Superior temporal gyrus (tissue), 1 donor: ENCODE data around the gene ZNRF2.
A peak's percentile ranks its signal among the peaks of the same experiment; 100 is the strongest.

Source experiments
- DNase-seq: peaks from one replicate; pipeline ENCODE4 v3.0.0-alpha.2; 2016; ENCODE audit errors: extremely low spot score

ZNRF2 gene

GRCh38 chr7:30321089-30321881, 36.9 kb downstream of the ZNRF2 start:
- DNase-seq = no peak

- no peak for DNase-seq
Measured at GRCh38 chr7:30321882-30322192, 37.4 kb downstream of the ZNRF2 start.

DNA sequence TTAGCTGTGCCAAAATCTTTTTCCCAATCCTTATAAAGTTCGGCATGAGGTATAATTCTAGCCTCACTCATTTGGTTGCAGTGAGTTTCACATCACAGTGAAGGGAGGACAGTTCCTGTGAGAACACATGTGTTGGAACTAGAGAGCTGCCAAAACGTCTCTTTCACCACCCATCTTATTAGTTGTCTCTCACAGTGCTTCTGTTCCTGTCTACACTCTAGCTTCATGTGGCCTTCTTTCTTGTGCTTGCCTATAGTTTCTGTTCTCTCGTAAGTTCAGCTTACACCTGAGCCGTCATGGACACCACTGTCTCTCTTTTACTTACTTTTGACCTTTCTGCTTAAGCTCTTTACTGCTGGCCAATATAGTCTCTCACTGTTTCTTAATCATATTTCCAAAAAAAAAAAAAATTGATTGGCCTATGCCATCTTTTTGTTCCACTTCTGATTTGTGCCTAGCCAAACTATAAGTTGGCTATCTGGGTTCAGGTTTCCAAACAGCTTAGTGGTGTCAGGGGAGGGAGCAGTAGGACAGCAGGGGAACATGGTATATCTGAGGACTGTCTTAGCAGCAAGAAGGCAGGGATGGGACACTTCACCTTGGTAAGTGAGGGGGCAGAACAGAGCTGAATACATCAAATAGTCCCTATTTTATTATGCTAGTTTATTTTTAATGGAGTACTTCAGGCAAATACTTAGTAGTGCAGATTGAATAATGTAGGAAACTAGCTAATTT, 38.0 kb downstream of the ZNRF2 start:
- peak; percentile 53 for DNase-seq

DNA sequence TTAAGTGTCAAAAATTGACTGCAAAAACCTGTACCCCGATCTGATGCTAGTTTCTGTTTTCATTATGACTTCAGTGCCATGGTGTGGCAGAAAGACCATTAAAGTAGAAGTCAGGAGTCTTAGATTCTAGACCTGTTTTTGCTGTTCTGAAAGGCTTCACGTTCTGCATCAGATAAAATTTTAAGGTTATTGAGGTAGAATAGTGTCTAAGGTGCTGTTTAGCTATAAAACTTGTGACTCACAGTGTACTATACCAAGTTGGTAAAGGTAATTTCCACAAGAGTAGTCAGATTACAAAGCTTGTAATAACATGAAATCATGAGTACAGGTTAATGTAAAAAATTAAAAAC, 38.6 kb downstream of the ZNRF2 start:
- no peak for DNase-seq

GRCh38 chr7:30327813-30328212, 43.4 kb downstream of the ZNRF2 start:
- no peak for DNase-seq

DNA sequence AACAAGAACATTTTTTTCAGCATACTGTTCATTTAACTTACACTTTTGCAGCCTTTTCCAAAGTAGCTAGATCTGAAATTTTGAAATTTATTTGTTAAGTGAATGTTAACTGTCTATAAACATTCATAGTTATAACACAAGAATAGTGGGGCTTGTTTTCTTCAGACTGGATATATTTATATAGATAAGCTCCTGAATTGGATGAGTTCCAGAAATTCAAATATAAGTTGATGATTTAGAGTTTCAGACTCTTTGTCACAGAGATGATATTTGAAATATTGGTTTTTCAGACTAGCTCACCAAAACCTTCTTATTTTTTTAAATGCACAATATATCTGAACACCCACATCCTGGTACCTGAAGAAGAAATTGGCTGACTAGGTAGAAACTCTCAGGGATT, 44.0 kb downstream of the ZNRF2 start:
- DNase-seq = no peak

GRCh38 chr7:30329716-30330115, 45.3 kb downstream of the ZNRF2 start:
- DNase-seq = no peak

DNA sequence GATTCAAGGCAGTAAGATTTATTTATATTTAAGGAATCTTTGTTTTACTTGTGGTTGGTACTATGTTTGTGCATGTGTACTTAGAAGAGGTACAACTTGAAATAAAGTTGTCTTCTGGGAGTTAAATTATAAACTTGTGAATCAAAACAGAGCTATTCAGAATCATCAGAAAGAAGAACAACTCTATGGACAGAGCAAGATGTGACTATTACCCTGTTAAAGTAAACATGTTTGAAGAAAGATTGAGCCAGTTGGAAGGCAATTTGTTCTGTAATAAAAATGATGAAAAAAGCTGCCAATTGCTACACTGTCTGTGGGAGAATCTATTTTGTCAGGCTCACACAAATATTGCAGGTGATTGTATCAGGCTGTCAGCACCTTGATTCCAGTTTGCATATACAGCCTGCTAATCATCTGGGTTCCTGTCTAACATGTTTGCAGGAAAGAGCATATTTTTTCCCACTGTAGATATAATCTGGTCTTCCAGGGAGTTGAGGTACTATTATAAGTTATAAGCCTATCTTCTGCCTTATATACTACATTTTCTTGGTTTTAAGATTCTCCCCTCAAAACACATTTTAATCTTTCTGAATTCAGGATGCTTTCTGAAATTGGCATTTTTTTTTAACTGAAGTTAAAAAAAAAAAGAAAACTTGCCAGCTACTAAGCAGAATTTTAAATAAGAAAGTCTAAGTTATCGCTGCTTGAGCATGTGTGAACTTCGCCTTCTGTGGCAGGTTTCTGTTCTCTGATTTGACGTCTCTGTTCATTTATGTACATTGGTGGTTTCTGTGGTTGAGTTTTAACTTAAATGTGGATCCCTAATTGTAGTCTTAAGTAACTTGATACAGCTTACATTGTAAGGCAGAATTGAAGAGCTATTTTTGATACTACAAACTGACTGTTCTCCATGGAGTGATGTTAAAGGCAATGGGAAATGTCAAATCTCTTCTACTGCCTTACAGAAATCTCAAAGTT, 46.0 kb downstream of the ZNRF2 start:
- no peak for DNase-seq

- DNase-seq = no peak
Measured at GRCh38 chr7:30331338-30331737, 46.9 kb downstream of the ZNRF2 start.

DNA sequence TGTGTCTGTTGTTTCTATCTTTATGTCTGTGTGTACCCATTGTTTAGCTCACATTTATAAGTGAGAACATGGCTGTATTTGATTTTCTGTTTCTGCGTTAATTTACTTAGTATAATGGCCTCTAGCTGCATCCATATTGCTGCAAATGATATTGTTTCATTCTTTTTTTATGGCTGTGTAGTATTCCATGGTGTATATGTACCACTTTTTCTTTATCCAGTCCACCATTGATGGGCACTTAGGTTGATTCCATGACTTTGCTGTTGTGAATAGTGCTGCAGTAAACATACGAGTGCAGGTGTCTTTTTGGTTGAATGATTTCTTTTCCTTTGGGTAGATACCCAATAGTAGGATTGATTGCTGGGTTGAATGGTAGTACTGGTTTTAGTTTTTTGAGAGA, 48.2 kb downstream of the ZNRF2 start:
- no peak for DNase-seq

- DNase-seq = no peak
Measured at GRCh38 chr7:30335763-30336487, 51.5 kb downstream of the ZNRF2 start.

DNA sequence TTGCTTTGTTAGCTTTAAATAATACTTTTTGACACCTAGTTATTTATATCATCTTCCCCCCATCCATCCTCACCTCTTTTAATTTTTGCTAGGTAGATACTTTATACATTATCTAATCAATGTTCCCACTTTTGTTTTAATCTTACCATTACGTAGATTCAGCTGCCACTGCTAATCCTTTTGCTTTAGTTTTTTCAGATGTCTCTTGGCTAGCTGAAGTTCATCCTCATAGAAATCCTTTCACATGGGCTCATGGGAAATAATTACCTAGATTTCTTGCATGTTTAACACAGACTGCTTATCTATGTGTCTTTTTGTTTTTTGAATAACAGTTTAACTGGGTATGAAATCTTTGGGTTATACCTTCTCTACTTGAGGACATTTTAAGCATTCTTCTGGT, 60.1 kb downstream of the ZNRF2 start:
- DNase-seq = no peak

DNA sequence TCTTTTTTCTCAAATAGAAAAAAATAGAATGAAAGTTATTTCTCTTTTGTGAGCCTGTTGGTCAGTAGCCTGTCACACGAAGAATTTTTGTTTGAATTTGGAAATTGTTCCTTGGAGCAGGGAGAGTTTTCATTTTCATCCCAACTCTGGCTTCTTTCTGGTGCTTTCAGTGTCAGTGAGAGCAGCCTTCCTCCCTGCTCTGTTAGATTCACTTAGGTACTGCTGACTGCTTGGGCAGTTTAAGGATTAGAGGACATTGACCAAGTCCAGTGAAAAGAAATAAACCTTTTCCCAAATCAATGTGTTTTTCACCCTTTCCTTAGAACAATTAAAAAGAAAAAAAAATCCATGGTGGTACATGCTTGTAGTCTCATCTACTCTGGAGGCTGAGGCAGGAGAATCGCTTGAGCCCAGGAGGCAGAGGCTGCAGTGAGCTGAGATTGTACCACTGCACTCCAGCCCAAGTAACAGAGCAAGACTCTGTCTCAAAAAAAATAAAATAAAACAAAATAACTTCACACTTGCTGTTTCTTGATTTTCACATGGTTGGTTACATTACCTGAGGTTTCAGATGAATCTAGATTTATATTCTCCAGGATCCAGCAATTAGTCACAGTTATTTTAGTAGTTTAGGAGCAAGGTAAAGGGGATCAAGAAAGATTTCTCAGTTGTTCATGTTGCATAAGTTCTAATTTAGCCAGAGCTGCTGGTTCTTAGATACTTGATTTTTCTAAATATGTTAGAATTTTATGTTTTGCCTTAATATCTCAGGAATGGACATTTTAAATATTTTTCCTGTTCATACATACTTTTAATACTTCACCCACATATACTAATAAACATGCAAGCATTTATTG, 63.1 kb downstream of the ZNRF2 start:
- no peak for DNase-seq

DNA sequence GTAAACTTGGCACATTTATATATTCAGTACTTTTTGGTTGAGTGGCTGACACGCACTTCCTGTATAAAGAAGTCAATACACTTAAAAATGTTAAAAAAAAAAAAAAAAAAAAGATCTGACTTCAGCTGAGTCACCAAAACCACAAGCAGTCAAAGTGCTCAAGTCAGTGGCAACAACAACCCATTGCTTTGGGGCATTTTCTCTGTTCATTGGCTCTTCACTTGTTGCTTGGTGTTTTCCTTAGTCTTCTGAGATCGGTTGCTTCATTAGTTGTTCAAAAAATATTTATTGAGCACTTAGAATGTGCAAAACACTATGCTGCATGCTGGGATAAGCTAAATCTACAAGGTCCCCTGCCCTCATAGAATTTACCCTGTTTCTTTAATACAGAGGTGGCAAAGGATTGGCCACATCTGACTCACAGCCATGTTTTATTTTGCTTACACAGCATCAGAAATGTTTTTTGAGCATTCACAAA, 63.7 kb downstream of the ZNRF2 start:
- no peak for DNase-seq

- DNase-seq = no peak
Measured at GRCh38 chr7:30349170-30349569, 64.8 kb downstream of the ZNRF2 start.

DNA sequence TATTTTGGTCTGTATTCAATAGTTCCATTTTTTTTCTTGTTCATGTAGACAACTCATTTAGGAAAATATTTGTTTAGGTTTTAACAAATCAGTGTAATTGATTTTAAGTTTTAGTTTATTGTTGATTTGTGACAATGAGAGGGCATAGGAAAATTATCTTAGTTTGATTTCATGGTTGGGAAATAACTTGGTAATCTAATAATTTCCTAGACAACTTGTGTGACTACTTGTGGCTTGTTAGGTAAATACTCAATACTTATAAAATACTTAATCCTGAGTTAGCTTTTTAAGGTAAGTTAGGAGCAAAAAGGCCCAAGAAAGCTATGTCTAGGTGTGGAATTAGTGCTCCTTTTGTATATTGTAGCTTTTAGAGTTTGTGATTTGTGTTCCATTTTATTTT, 65.4 kb downstream of the ZNRF2 start:
- DNase-seq = no peak

GRCh38 chr7:30351286-30351685, 66.9 kb downstream of the ZNRF2 start:
- no peak for DNase-seq

- DNase-seq = no peak
Measured at GRCh38 chr7:30351724-30352123, 67.3 kb downstream of the ZNRF2 start.

DNA sequence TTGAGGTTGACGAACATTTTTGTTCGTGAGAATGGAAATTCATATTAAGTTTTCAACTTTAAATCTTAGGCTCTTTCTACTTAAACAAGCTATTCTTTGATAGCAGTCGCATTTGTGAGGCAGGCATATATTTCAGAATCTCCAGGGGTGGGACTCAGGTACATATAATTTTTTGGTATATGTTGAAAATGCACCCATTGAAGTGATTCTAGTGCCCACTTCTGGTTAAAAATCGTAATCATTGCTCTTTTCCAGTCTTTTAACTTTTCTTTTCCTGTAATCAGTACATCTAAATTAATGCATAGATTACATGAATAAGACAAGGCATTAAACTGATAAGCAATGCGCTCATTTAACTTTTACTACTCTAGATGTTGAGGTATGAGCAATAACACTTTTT, 67.8 kb downstream of the ZNRF2 start:
- no peak for DNase-seq

- DNase-seq = no peak
Measured at GRCh38 chr7:30353532-30353931, 69.1 kb downstream of the ZNRF2 start.
